ENCODE measurements around the gene SIPA1L3.

SIPA1L3 gene

DNA sequence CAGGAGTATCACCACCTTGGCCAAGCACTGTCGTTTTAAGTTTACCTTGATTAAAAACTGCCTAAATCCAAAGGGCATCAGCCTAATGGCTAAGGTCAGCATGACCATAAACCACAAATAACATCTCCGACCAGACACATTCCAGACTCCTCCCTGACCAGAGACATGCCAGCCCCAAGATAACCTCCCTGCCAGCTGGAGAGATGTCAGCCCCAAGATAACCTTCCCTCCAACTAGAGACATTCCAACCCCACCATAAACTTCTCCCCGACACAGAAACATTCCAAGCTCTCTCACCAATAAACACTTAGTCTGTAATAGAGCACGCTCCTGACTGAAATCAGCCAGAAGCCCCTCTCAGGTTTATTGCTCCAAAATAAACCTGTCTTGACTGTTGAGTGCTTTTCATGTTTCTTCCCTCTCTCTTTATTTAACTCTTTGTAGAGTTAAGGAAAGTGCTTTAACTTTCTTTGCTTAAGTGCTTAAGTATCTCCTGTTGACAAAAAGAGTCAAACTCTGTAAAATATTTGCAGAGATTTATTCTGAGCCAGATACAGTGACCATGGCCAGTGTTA is 37.2 kb upstream of the SIPA1L3 start:
- Histone ChIP-seq H2AFZ (ENCODE audit: low read length) (no peak overlapping the region), H3K4me3 (ENCODE audit: low read length) (no peak overlapping the region), H3K79me2 (ENCODE audit: low read length) (no peaks in the 10 kb centered on the region), H3K27me3 (replicated peaks; ENCODE audit: insufficient read depth, low read length) (no peaks in the 10 kb centered on the region), H3F3A (ENCODE audit: insufficient read depth, low read length) (no peaks in the 10 kb centered on the region), H3K4me2 (ENCODE audit: low read depth, low read length) (no peak overlapping the region), H3K4me1 (ENCODE audit: low read length) (no peaks in the 10 kb centered on the region), H3K9me3 (replicated peaks; ENCODE audit: insufficient read depth, low read length) (no peaks in the 10 kb centered on the region), H3K36me3 (replicated peaks; ENCODE audit: insufficient read depth, low read length) (no peaks in the 10 kb centered on the region), H4K20me1 (ENCODE audit: insufficient read depth, low read length) (no peaks in the 10 kb centered on the region), H3K9ac (ENCODE audit: low read length) (no peak overlapping the region), H3K9me2 (replicated peaks; ENCODE audit: insufficient read depth, low read length) (no peaks in the 10 kb centered on the region), H3K27ac (ENCODE audit: low read length) (no peak overlapping the region)
- DNase-seq, result no peak
- TF ChIP-seq CTCF (IDR thresholded peaks at IDR 0.05; ENCODE audit: low read length), result no peak
- no peak for TF ChIP-seq EZH2phosphoT487 (IDR thresholded peaks at IDR 0.05; ENCODE audit: low read length)
- TF ChIP-seq EZH2 (optimal IDR thresholded peaks at IDR 0.05; ENCODE audit: low read depth, low read length), result no peak

- Histone ChIP-seq H2AFZ (ENCODE audit: low read length) (no peak overlapping the region), H3K79me2 (ENCODE audit: low read length) (no peaks in the 10 kb centered on the region), H3K27ac (ENCODE audit: low read length) (no peak overlapping the region), H3K36me3 (replicated peaks; ENCODE audit: insufficient read depth, low read length) (no peaks in the 10 kb centered on the region), H3K9me2 (replicated peaks; ENCODE audit: insufficient read depth, low read length) (no peaks in the 10 kb centered on the region), H3K9me3 (replicated peaks; ENCODE audit: insufficient read depth, low read length) (no peaks in the 10 kb centered on the region), H3F3A (ENCODE audit: insufficient read depth, low read length) (no peaks in the 10 kb centered on the region), H3K4me3 (ENCODE audit: low read length) (no peak overlapping the region), H3K27me3 (replicated peaks; ENCODE audit: insufficient read depth, low read length) (no peaks in the 10 kb centered on the region), H4K20me1 (ENCODE audit: insufficient read depth, low read length) (no peaks in the 10 kb centered on the region), H3K9ac (ENCODE audit: low read length) (no peak overlapping the region), H3K4me1 (ENCODE audit: low read length) (no peaks in the 10 kb centered on the region), H3K4me2 (ENCODE audit: low read depth, low read length) (no peak overlapping the region)
- no peak for DNase-seq
- TF ChIP-seq EZH2 (optimal IDR thresholded peaks at IDR 0.05; ENCODE audit: low read depth, low read length) (no peak), EZH2phosphoT487 (IDR thresholded peaks at IDR 0.05; ENCODE audit: low read length) (no peak)
These were observed 34.6 kb upstream of the SIPA1L3 start for GRCh38 chr19:37872383-37872782.

- Histone ChIP-seq H3K36me3 (replicated peaks; ENCODE audit: insufficient read depth, low read length) (no peaks in the 10 kb centered on the region), H3K4me3 (ENCODE audit: low read length) (no peak overlapping the region), H3K9me2 (replicated peaks; ENCODE audit: insufficient read depth, low read length) (no peaks in the 10 kb centered on the region), H3K27me3 (replicated peaks; ENCODE audit: insufficient read depth, low read length) (no peaks in the 10 kb centered on the region), H4K20me1 (ENCODE audit: insufficient read depth, low read length) (no peaks in the 10 kb centered on the region), H2AFZ (ENCODE audit: low read length) (no peak overlapping the region), H3K4me1 (ENCODE audit: low read length) (no peaks in the 10 kb centered on the region), H3K79me2 (ENCODE audit: low read length) (no peaks in the 10 kb centered on the region), H3K9ac (ENCODE audit: low read length) (no peak overlapping the region), H3K9me3 (replicated peaks; ENCODE audit: insufficient read depth, low read length) (no peaks in the 10 kb centered on the region), H3K4me2 (ENCODE audit: low read depth, low read length) (no peak overlapping the region), H3K27ac (ENCODE audit: low read length) (no peak overlapping the region), H3F3A (ENCODE audit: insufficient read depth, low read length) (no peaks in the 10 kb centered on the region)
- no peak for DNase-seq
- TF ChIP-seq EZH2 (optimal IDR thresholded peaks at IDR 0.05; ENCODE audit: low read depth, low read length), result no peak
- TF ChIP-seq EZH2phosphoT487 (IDR thresholded peaks at IDR 0.05; ENCODE audit: low read length), result no peak
- no peak for TF ChIP-seq CTCF (IDR thresholded peaks at IDR 0.05; ENCODE audit: low read length)
These were observed 32.2 kb upstream of the SIPA1L3 start for GRCh38 chr19:37874784-37875183.

DNA sequence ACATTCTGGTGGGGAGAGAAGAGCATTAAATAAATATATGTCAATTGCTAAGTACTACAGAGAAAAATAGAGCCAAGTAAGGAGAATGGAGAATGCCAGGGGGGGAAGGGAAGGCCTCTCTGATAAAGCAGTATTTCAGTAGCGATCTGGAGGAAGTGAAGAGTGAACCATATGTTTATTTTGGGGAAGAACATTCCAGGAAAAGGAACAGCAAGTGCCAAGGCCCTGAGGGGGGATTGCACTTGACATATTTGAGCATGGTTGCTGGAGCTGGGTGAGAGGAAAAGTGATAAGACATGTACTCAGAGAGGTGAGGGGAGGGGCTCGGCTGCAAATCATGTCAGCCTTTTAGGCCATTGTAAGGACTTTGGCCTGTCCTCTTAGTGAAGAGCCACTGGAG is 31.0 kb upstream of the SIPA1L3 start:
- H3K9me2 ChIP-seq (replicated peaks; ENCODE audit: insufficient read depth, low read length), result no peaks in the 10 kb centered on the region
- H3K36me3 ChIP-seq (replicated peaks; ENCODE audit: insufficient read depth, low read length), result no peaks in the 10 kb centered on the region
- H3K4me1 ChIP-seq (ENCODE audit: low read length), result no peaks in the 10 kb centered on the region
- H3F3A ChIP-seq (ENCODE audit: insufficient read depth, low read length), result no peaks in the 10 kb centered on the region
- no peaks in the 10 kb centered on the region for H3K27me3 ChIP-seq (replicated peaks; ENCODE audit: insufficient read depth, low read length)
- no peak overlapping the region for H3K4me2 ChIP-seq (ENCODE audit: low read depth, low read length)
- no peaks in the 10 kb centered on the region for H3K9me3 ChIP-seq (replicated peaks; ENCODE audit: insufficient read depth, low read length)
- no peak overlapping the region for H2AFZ ChIP-seq (ENCODE audit: low read length)
- no peak overlapping the region for H3K27ac ChIP-seq (ENCODE audit: low read length)
- no peaks in the 10 kb centered on the region for H4K20me1 ChIP-seq (ENCODE audit: insufficient read depth, low read length)
- no peaks in the 10 kb centered on the region for H3K79me2 ChIP-seq (ENCODE audit: low read length)
- no peak overlapping the region for H3K9ac ChIP-seq (ENCODE audit: low read length)
- no peak overlapping the region for H3K4me3 ChIP-seq (ENCODE audit: low read length)
- DNase-seq, result no peak
- TF ChIP-seq EZH2 (optimal IDR thresholded peaks at IDR 0.05; ENCODE audit: low read depth, low read length) (no peak), EZH2phosphoT487 (IDR thresholded peaks at IDR 0.05; ENCODE audit: low read length) (no peak), CTCF (IDR thresholded peaks at IDR 0.05; ENCODE audit: low read length) (no peak)
